H7 (cell line): Measurements from ENCODE around the gene RND2. TPM values are rescaled to one million over a fixed set of nuclear protein-coding genes. Genes with fewer than 3 reads are reported as not detected.

Source experiments
- DNase-seq: peaks from one replicate; pipeline ENCODE4 v3.0.0; 2012
- H3K27me3 ChIP-seq: 2 replicates; pipeline ENCODE4 v1.6.0; 2011; ENCODE audit warnings: mild to moderate bottlenecking, low read length; ENCODE audit not compliant: control insufficient read depth, insufficient read depth
- H3K36me3 ChIP-seq: replicated peaks from 2 replicates; pipeline ENCODE4 v1.5.1; 2011; ENCODE audit warnings: low read length; ENCODE audit not compliant: control insufficient read depth, insufficient read depth
- H3K4me3 ChIP-seq: 2 replicates; pipeline ENCODE4 v1.5.1; 2011; ENCODE audit warnings: low read depth, mild to moderate bottlenecking, control low read depth, low read length, moderate library complexity; ENCODE audit not compliant: insufficient read depth
- total RNA-seq: library from RNA; depleted of rRNA; stranded (reverse); fragments of >200 nt; shearing (Covaris generic); gene quantifications from 2 replicates; pipeline ENCODE4 v1.2.3, GENCODE V29; 2014; rRNA removed

Gene RND2
- total RNA-seq, 1 experiment from 2014 or later = 25.9 TPM

- Histone ChIP-seq H3K27me3 (no peaks in the 10 kb centered on the region), H3K36me3 (no peaks in the 10 kb centered on the region; the same call in 1 of the 2 replicates), H3K4me3 (no peak overlapping the region)
- DNase-seq = no peak
Measured at GRCh38 chr17:43069368-43069898, 44.4 kb downstream of the RND2 start.

GRCh38 chr17:43070257-43070656, 45.2 kb downstream of the RND2 start:
- Histone ChIP-seq H3K4me3 (no peak overlapping the region), H3K27me3 (no peaks in the 10 kb centered on the region), H3K36me3 (no peaks in the 10 kb centered on the region; the same call in 1 of the 2 replicates)
- DNase-seq = no peak

DNA sequence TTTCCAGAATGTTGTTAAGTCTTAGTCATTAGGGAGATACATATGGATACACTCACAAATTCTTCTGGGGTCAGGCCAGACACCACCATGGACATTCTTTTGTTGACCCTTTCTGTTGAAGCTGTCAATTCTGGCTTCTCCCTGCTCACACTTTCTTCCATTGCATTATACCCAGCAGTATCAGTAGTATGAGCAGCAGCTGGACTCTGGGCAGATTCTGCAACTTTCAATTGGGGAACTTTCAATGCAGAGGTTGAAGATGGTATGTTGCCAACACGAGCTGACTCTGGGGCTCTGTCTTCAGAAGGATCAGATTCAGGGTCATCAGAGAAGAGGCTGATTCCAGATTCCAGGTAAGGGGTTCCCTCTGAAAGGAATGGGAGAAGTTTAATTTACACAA, 45.8 kb downstream of the RND2 start:
- Histone ChIP-seq H3K4me3 (no peak overlapping the region), H3K27me3 (no peaks in the 10 kb centered on the region), H3K36me3 (no peaks in the 10 kb centered on the region; the same call in 1 of the 2 replicates)
- no peak for DNase-seq

GRCh38 chr17:43074869-43075268, 49.8 kb downstream of the RND2 start:
- Histone ChIP-seq H3K27me3 (no peaks in the 10 kb centered on the region), H3K4me3 (no peak overlapping the region), H3K36me3 (no peaks in the 10 kb centered on the region; the same call in 1 of the 2 replicates)
- DNase-seq = no peak

- H3K27me3 ChIP-seq = no peaks in the 10 kb centered on the region
- H3K36me3 ChIP-seq = peaks cover 2% of the 10 kb centered on the region
- no peak for DNase-seq
- no peak overlapping the region for H3K4me3 ChIP-seq
Measured at GRCh38 chr17:43079641-43080302, 54.7 kb downstream of the RND2 start.

Other genes starting within 250 kb of the RND2 start
- 0.24 and 0.44 TPM in 2 replicates for gene WNK4, start 244.6 kb upstream of the RND2 start, total RNA-seq
- 75.9 and 89.7 TPM in 2 replicates for gene COA3, start 226.5 kb upstream of the RND2 start, total RNA-seq
- gene CNTD1, start 226.4 kb upstream of the RND2 start, total RNA-seq = 0.17 TPM in 1 of 2 replicates, not detected in the other
- 52.4 and 55.6 TPM in 2 replicates for gene BECN1, start 200.9 kb upstream of the RND2 start, total RNA-seq
- 113 and 121 TPM in 2 replicates for gene PSME3, start 191.8 kb upstream of the RND2 start, total RNA-seq
- gene AOC2, start 180.7 kb upstream of the RND2 start, total RNA-seq = 1.9 and 6.0 TPM in 2 replicates
- 0.31 and 3.5 TPM in 2 replicates for gene AOC3, start 174.0 kb upstream of the RND2 start, total RNA-seq
- gene G6PC1, start 124.4 kb upstream of the RND2 start, total RNA-seq = not detected in 2 replicates
- 28.7 and 34.2 TPM in 2 replicates for gene AARSD1, start 60.8 kb upstream of the RND2 start, total RNA-seq
- gene PTGES3L, start 45.2 kb upstream of the RND2 start, total RNA-seq = 1.0 and 2.7 TPM in 2 replicates
- gene RUNDC1, start 44.7 kb upstream of the RND2 start, total RNA-seq = 7.7 and 8.3 TPM in 2 replicates
- gene RPL27, start 26.8 kb upstream of the RND2 start, total RNA-seq = 1,832 and 1,859 TPM in 2 replicates
- 3.9 and 6.2 TPM in 2 replicates for gene IFI35, start 18.4 kb upstream of the RND2 start, total RNA-seq
- 263 and 264 TPM in 2 replicates for gene VAT1, start 2.8 kb upstream of the RND2 start, total RNA-seq
- gene BRCA1, start 100.1 kb downstream of the RND2 start, total RNA-seq = 27.2 and 27.9 TPM in 2 replicates
- gene NBR1, start 146.0 kb downstream of the RND2 start, total RNA-seq = 44.2 and 60.1 TPM in 2 replicates
- 0.96 and 1.7 TPM in 2 replicates for gene TMEM106A, start 186.6 kb downstream of the RND2 start, total RNA-seq
- not detected in 2 replicates for gene CCDC200, start 203.4 kb downstream of the RND2 start, total RNA-seq
- not detected in 2 replicates for gene RNU2-1, start 208.7 kb downstream of the RND2 start, total RNA-seq